HG03045 (cell line): Measurements from ENCODE around the gene NR2C2.

ENCODE experiments used
- ATAC-seq: cut with Tn5 transposase; IDR thresholded peaks from one replicate; pipeline ENCODE4 v1.9.1; 2021; ENCODE audit warnings: mild to moderate bottlenecking, moderate library complexity; ENCODE audit not compliant: unreplicated experiment

Gene NR2C2

DNA sequence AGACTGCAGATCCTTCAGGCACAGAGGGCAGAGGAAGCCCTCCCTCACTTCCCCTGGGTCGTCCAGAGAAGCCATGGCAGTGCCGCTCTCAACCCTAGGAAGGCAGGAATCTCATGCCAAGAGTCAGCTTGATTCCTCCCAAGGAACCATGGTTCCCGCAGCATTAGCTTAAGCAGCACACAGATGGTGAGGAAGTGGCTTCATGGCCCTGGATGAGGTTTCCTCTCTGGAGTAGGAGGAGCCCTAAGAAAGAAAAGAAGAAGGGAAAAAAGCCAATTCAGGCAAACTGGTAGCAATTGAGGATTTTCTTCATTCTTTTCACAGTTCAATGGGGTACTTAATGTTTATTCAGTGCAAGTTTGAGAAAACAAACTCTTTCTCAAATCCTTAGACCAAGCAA, 148.7 kb downstream of the NR2C2 start:
- ATAC-seq: no peak

GRCh38 chr3:15097891-15098290, 150.5 kb downstream of the NR2C2 start:
- no peak for ATAC-seq
